Lower leg skin (tissue), 4 donors: ENCODE data around the gene OR10AD1. TPM values are rescaled to one million over a fixed set of nuclear protein-coding genes. Genes with fewer than 3 reads are reported as not detected.
"Not testable (repeated sequence)": the region's sequence is repeated elsewhere in the genome, so short reads cannot be mapped to it uniquely, and the experiment has no call there.

ENCODE experiments used
- DNase-seq, 2 donors: peaks; one replicate each; pipeline ENCODE4 v3.0.0-alpha.2; 2019; ENCODE audit warnings: low spot score in 2 of 2
- H3K4me3 ChIP-seq: fragments of 200-600 bp; sonication (generic); 2 replicates; pipeline ENCODE4 v1.5.1; 2017; ENCODE audit warnings: mild to moderate bottlenecking, low read depth; ENCODE audit not compliant: poor library complexity, severe bottlenecking
- CTCF ChIP-seq, 3 donors: fragments of 450-650 bp; IDR thresholded peaks; one replicate each; pipeline ENCODE4 v1.5.1; 2016; ENCODE audit warnings: antibody characterized with exemption in 3 of 3, mild to moderate bottlenecking in 3 of 3, moderate library complexity in 2 of 3
- POLR2A ChIP-seq, 2 donors: fragments of 450-650 bp; IDR thresholded peaks; one replicate each; pipeline ENCODE4 v1.6.1; 2016 to 2017; ENCODE audit warnings: antibody characterized with exemption in 2 of 2, mild to moderate bottlenecking in 1 of 2, moderate library complexity in 1 of 2
- WGBS, 2 donors: methylation state at CpG; one replicate each; pipeline ENCODE4 v1.1.5; 2018; 5-methylcytosine and 5-hydroxymethylcytosine counted together
- intact Hi-C: fragments of 100-400 bp; cut with DNase I; formaldehyde crosslinking; loops from one replicate; pipeline ENCODE4 v1.15.0; 2023; ENCODE audit warnings: low total_unique reads
- total RNA-seq, 4 donors: library from RNA; depleted of rRNA; stranded (reverse); fragments of >200 nt; gene quantifications; one replicate each; pipeline ENCODE4 v1.1.0, GENCODE V29; 2016

The OR10AD1 gene
- not detected for total RNA-seq

GRCh38 chr12:48203192-48203591 lies at the start of gene OR10AD1:
Gene OR10AD1 (minus strand): TSS chr12:48203292. CDS start chr12:48203292, 0 bp downstream.
- no peak for DNase-seq
- intact Hi-C loops, result no loop called here
- H3K4me3 ChIP-seq, result no peak within 1 kb of the TSS
- TF ChIP-seq POLR2A (IDR thresholded peaks at IDR 0.05), result no peak
- no peak for TF ChIP-seq CTCF (IDR thresholded peaks at IDR 0.05)
- WGBS, 2 donors, result 87 to 90% methylated on average over 4 of the region's 4 CpGs

GRCh38 chr12:48247181-48247966 lies 44.3 kb upstream of the OR10AD1 start:
- intact Hi-C loops, result no loop called here
- no peak for TF ChIP-seq POLR2A (IDR thresholded peaks at IDR 0.05)
- no peak for TF ChIP-seq CTCF (IDR thresholded peaks at IDR 0.05)
- no peak overlapping the region for H3K4me3 ChIP-seq
- 67 to 84% methylated on average over 5 of the region's 5 CpGs for WGBS, 2 donors
- DNase-seq, result no peak

- no peak for TF ChIP-seq POLR2A (IDR thresholded peaks at IDR 0.05)
- WGBS, 2 donors, result 66 to 73% methylated on average over 3 of the region's 3 CpGs
- intact Hi-C loops, result no loop called here
- DNase-seq, result no peak
- no peak overlapping the region for H3K4me3 ChIP-seq
These were observed 34.1 kb upstream of the OR10AD1 start for GRCh38 chr12:48237162-48237561.

- intact Hi-C loops, result no loop called here
- WGBS, 2 donors, result 78 to 86% methylated on average over 4 of the region's 4 CpGs
- DNase-seq, result no peak
- H3K4me3 ChIP-seq, result no peak overlapping the region
- TF ChIP-seq POLR2A (IDR thresholded peaks at IDR 0.05), result no peak
- TF ChIP-seq CTCF (IDR thresholded peaks at IDR 0.05), result no peak
These were observed 32.8 kb upstream of the OR10AD1 start for GRCh38 chr12:48235796-48236333.

GRCh38 chr12:48231169-48231958 lies 28.3 kb upstream of the OR10AD1 start:
- intact Hi-C loops, DNase-seq, H3K4me3 ChIP-seq: not testable (repeated sequence)
- 95 to 100% methylated on average over 2 of the region's 2 CpGs for WGBS, 2 donors

GRCh38 chr12:48224533-48224932 lies 21.4 kb upstream of the OR10AD1 start:
- DNase-seq, intact Hi-C loops, H3K4me3 ChIP-seq: not testable (repeated sequence)
- WGBS, 2 donors, result 84 to 87% methylated on average over 3 of the region's 3 CpGs

- no peak overlapping the region for H3K4me3 ChIP-seq
- WGBS, 2 donors, result 17 to 49% methylated on average over 2 of the region's 2 CpGs
- no peak for TF ChIP-seq CTCF (IDR thresholded peaks at IDR 0.05)
- no peak for TF ChIP-seq POLR2A (IDR thresholded peaks at IDR 0.05)
- intact Hi-C loops, result no loop called here
- no peak for DNase-seq
These were observed 18.6 kb upstream of the OR10AD1 start for GRCh38 chr12:48221645-48222044.
